Lower leg skin (tissue), 3 donors: Measurements from ENCODE around the gene DUSP9.

ENCODE experiments used
- POLR2A ChIP-seq, 2 donors: fragments of 450-650 bp; IDR thresholded peaks; one replicate each; pipeline ENCODE4 v1.6.1; 2016 to 2017; ENCODE audit warnings: antibody characterized with exemption in 2 of 2, mild to moderate bottlenecking in 1 of 2, moderate library complexity in 1 of 2
- TF ChIP-seq, protein P1 (sequence below), 3 donors: fragments of 450-650 bp; IDR thresholded peaks; one replicate each; pipeline ENCODE4 v1.5.1; 2016; ENCODE audit warnings: antibody characterized with exemption in 3 of 3, mild to moderate bottlenecking in 3 of 3, moderate library complexity in 2 of 3

- TF ChIP-seq, protein P1, sequence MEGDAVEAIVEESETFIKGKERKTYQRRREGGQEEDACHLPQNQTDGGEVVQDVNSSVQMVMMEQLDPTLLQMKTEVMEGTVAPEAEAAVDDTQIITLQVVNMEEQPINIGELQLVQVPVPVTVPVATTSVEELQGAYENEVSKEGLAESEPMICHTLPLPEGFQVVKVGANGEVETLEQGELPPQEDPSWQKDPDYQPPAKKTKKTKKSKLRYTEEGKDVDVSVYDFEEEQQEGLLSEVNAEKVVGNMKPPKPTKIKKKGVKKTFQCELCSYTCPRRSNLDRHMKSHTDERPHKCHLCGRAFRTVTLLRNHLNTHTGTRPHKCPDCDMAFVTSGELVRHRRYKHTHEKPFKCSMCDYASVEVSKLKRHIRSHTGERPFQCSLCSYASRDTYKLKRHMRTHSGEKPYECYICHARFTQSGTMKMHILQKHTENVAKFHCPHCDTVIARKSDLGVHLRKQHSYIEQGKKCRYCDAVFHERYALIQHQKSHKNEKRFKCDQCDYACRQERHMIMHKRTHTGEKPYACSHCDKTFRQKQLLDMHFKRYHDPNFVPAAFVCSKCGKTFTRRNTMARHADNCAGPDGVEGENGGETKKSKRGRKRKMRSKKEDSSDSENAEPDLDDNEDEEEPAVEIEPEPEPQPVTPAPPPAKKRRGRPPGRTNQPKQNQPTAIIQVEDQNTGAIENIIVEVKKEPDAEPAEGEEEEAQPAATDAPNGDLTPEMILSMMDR (IDR thresholded peaks at IDR 0.05) = no peak
- TF ChIP-seq POLR2A (IDR thresholded peaks at IDR 0.05) = no peak
These were observed 32.2 kb upstream of the DUSP9 start for GRCh38 chrX:153614818-153615217.
